Esophagus (tissue), 2 donors: Measurements from ENCODE around the gene FER. TPM values are rescaled to one million over a fixed set of nuclear protein-coding genes. Genes with fewer than 3 reads are reported as not detected.

Source experiments
- H3K27ac ChIP-seq, 2 donors: one replicate each; pipeline ENCODE4 v1.5.1; 2013; ENCODE audit warnings: low read depth in 2 of 2, mild to moderate bottlenecking in 2 of 2, inconsistent platforms in 1 of 2, low read length in 1 of 2, moderate library complexity in 1 of 2
- H3K27me3 ChIP-seq, 2 donors: one replicate each; pipeline ENCODE4 v1.6.1; 2013; ENCODE audit warnings: low read length in 2 of 2, control low read depth in 1 of 2, mild to moderate bottlenecking in 1 of 2; ENCODE audit not compliant: insufficient read depth in 2 of 2, control insufficient read depth in 1 of 2
- H3K36me3 ChIP-seq, 2 donors: one replicate each; pipeline ENCODE4 v1.6.1; 2013; ENCODE audit warnings: low read length in 1 of 2; ENCODE audit not compliant: control insufficient read depth in 2 of 2, insufficient read depth in 2 of 2
- H3K4me1 ChIP-seq, 2 donors: one replicate each; pipeline ENCODE4 v1.6.1; 2013; ENCODE audit warnings: low read length in 1 of 2; ENCODE audit not compliant: control insufficient read depth in 2 of 2, insufficient read depth in 2 of 2
- H3K4me3 ChIP-seq, 2 donors: one replicate each; pipeline ENCODE4 v1.5.1; 2013; ENCODE audit warnings: low read length in 2 of 2, mild to moderate bottlenecking in 2 of 2, low read depth in 1 of 2, moderate library complexity in 1 of 2
- H3K9me3 ChIP-seq, 2 donors: one replicate each; pipeline ENCODE4 v1.6.1; 2013; ENCODE audit warnings: mild to moderate bottlenecking in 2 of 2, low read depth in 1 of 2, low read length in 1 of 2, moderate library complexity in 1 of 2; ENCODE audit not compliant: control insufficient read depth in 2 of 2, insufficient read depth in 1 of 2
- WGBS, 2 donors: extraction: QIAGEN DNeasy Blood & Tissue Kit; methylation state at CpG; one replicate each; pipeline ENCODE4 v1.1.7; 2013; 5-methylcytosine and 5-hydroxymethylcytosine counted together
- polyA plus RNA-seq, 2 donors: library from polyadenylated mRNA; stranded (reverse); fragments of 200-250 nt; gene quantifications; one replicate each; pipeline ENCODE4 v1.2.3, GENCODE V29; 2013
- donor health status: healthy with polysubstance abuse.
- donor health status: Bipolar disorder and iron deficiency.

Gene FER
- polyA plus RNA-seq, 2 donors, result 3.2 to 5.1 TPM

GRCh38 chr5:108925073-108925472, 177.4 kb downstream of the FER start:
- no peak overlapping the region for H3K4me3 ChIP-seq
- no peaks in the 10 kb centered on the region for H3K36me3 ChIP-seq
- H3K4me1 ChIP-seq, result no peaks in the 10 kb centered on the region
- H3K27ac ChIP-seq, result no peak overlapping the region
- no peaks in the 10 kb centered on the region for H3K27me3 ChIP-seq
- H3K9me3 ChIP-seq, result no peaks in the 10 kb centered on the region

GRCh38 chr5:108930107-108930506, 182.4 kb downstream of the FER start:
- Histone ChIP-seq H3K9me3 (no peaks in the 10 kb centered on the region), H3K4me3 (no peak overlapping the region), H3K36me3 (no peaks in the 10 kb centered on the region), H3K27me3 (no peaks in the 10 kb centered on the region), H3K4me1 (no peaks in the 10 kb centered on the region), H3K27ac (no peak overlapping the region)
- WGBS, 2 donors, result 91 to 94% methylated on average over 3 of the region's 3 CpGs

- Histone ChIP-seq H3K36me3 (no peaks in the 10 kb centered on the region), H3K27me3 (no peaks in the 10 kb centered on the region), H3K4me3 (no peak overlapping the region), H3K9me3 (no peaks in the 10 kb centered on the region), H3K27ac (no peak overlapping the region), H3K4me1 (no peaks in the 10 kb centered on the region)
- WGBS, 2 donors, result 59 to 64% methylated on average over 2 of the region's 2 CpGs
These were observed 187.9 kb downstream of the FER start for GRCh38 chr5:108935611-108936010.

GRCh38 chr5:108937221-108937620, 189.5 kb downstream of the FER start:
- H3K36me3 ChIP-seq, result no peaks in the 10 kb centered on the region
- H3K27ac ChIP-seq, result no peak overlapping the region
- H3K4me3 ChIP-seq, result no peak overlapping the region
- no peaks in the 10 kb centered on the region for H3K9me3 ChIP-seq
- WGBS, 2 donors, result 94 to 97% methylated on average over 2 of the region's 2 CpGs
- no peaks in the 10 kb centered on the region for H3K4me1 ChIP-seq
- no peaks in the 10 kb centered on the region for H3K27me3 ChIP-seq

- 79 to 88% methylated on average over 4 of the region's 4 CpGs for WGBS, 2 donors
- Histone ChIP-seq H3K27ac (no peak overlapping the region), H3K27me3 (no peaks in the 10 kb centered on the region), H3K4me1 (no peaks in the 10 kb centered on the region), H3K36me3 (no peaks in the 10 kb centered on the region), H3K9me3 (no peaks in the 10 kb centered on the region), H3K4me3 (no peak overlapping the region)
These were observed 192.8 kb downstream of the FER start for GRCh38 chr5:108940506-108940905.

- no peak overlapping the region for H3K27ac ChIP-seq
- no peaks in the 10 kb centered on the region for H3K4me1 ChIP-seq
- H3K9me3 ChIP-seq, result no peaks in the 10 kb centered on the region
- no peaks in the 10 kb centered on the region for H3K36me3 ChIP-seq
- H3K4me3 ChIP-seq, result no peak overlapping the region
- no peaks in the 10 kb centered on the region for H3K27me3 ChIP-seq
- WGBS, 2 donors, result 83 to 87% methylated on average over 2 of the region's 2 CpGs
These were observed 194.0 kb downstream of the FER start for GRCh38 chr5:108941746-108942145.

- H3K4me3 ChIP-seq, result no peak overlapping the region
- H3K27me3 ChIP-seq, result no peaks in the 10 kb centered on the region
- no peaks in the 10 kb centered on the region for H3K9me3 ChIP-seq
- whole genome bisulfite sequencing, 2 donors, result 76 to 82% methylated on average over 1 of the region's 1 CpG
- H3K4me1 ChIP-seq, result no peaks in the 10 kb centered on the region
- no peaks in the 10 kb centered on the region for H3K36me3 ChIP-seq
- H3K27ac ChIP-seq, result no peak overlapping the region
These were observed 195.0 kb downstream of the FER start for GRCh38 chr5:108942701-108943100.

GRCh38 chr5:108945094-108945493, 197.4 kb downstream of the FER start:
- H3K4me1 ChIP-seq, result no peaks in the 10 kb centered on the region
- no peaks in the 10 kb centered on the region for H3K9me3 ChIP-seq
- no peaks in the 10 kb centered on the region for H3K27me3 ChIP-seq
- no peak overlapping the region for H3K4me3 ChIP-seq
- H3K27ac ChIP-seq, result no peak overlapping the region
- WGBS, 2 donors, result 84 to 88% methylated on average over 3 of the region's 3 CpGs
- H3K36me3 ChIP-seq, result no peaks in the 10 kb centered on the region

GRCh38 chr5:108946008-108946407, 198.3 kb downstream of the FER start:
- Histone ChIP-seq H3K36me3 (no peaks in the 10 kb centered on the region), H3K4me1 (no peaks in the 10 kb centered on the region), H3K4me3 (no peak overlapping the region), H3K9me3 (no peaks in the 10 kb centered on the region), H3K27ac (no peak overlapping the region), H3K27me3 (no peaks in the 10 kb centered on the region)
- 86 to 89% methylated on average over 1 of the region's 1 CpG for WGBS, 2 donors

- Histone ChIP-seq H3K4me1 (no peaks in the 10 kb centered on the region), H3K9me3 (no peaks in the 10 kb centered on the region), H3K27me3 (no peaks in the 10 kb centered on the region), H3K4me3 (no peak overlapping the region), H3K36me3 (no peaks in the 10 kb centered on the region), H3K27ac (no peak overlapping the region)
- WGBS, 2 donors, result 96 to 97% methylated on average over 1 of the region's 1 CpG
These were observed 199.5 kb downstream of the FER start for GRCh38 chr5:108947164-108947563.
